IMR-90 (cell line): ENCODE data around the gene CLCF1. TPM values are rescaled to one million over a fixed set of nuclear protein-coding genes. Genes with fewer than 3 reads are reported as not detected.

Experiments used
- ATAC-seq: fragments of 200-7000 bp; cut with Tn5 transposase; 2 replicates; pipeline ENCODE4 v1.9.1; 2020; ENCODE audit warnings: low read depth, mild to moderate bottlenecking, moderate library complexity
- BruUV-seq: library from RNA; stranded (reverse); fragments of 400-500 nt; replicated peaks from 2 replicates; lab custom pipeline; 2021; lab: Mats Ljungman, UMichigan
- CTCF ChIA-PET: fragments of 300-600 bp; formaldehyde crosslinking; extraction: SDS; loops from one replicate; lab custom pipeline; 2021; ENCODE audit warnings: antibody characterized with exemption; lab: Yijun Ruan, JAX
- POLR2A ChIA-PET: fragments of 300-600 bp; sonication (Branson Sonifier 250); formaldehyde crosslinking; loops from one replicate; lab custom pipeline; 2022; ENCODE audit warnings: antibody characterized with exemption; ENCODE audit not compliant: unreplicated experiment; lab: Charles Lee
- DNase-seq: peaks from one replicate; pipeline ENCODE4 v3.0.0; 2013
- H2AFZ ChIP-seq: replicated peaks from 2 replicates; pipeline ENCODE3; 2013; ENCODE audit warnings: low read length, mild to moderate bottlenecking; ENCODE audit not compliant: poor library complexity
- H2AK5ac ChIP-seq: 2 replicates; pipeline ENCODE4 v1.6.1; 2013; ENCODE audit warnings: low read depth, low read length, inconsistent platforms
- H2AK9ac ChIP-seq: replicated peaks from 2 replicates; pipeline ENCODE3; 2013; ENCODE audit warnings: mild to moderate bottlenecking, low read depth, low read length, moderate library complexity; ENCODE audit not compliant: poor library complexity
- H2BK120ac ChIP-seq: 2 replicates; pipeline ENCODE4 v1.6.1; 2013; ENCODE audit warnings: low read depth, low read length, inconsistent platforms
- H2BK15ac ChIP-seq: 3 replicates; pipeline ENCODE4 v1.6.1; 2013; ENCODE audit warnings: low read depth, low read length, inconsistent platforms
- H2BK20ac ChIP-seq: 2 replicates; pipeline ENCODE4 v1.6.1; 2013; ENCODE audit warnings: low read depth, mild to moderate bottlenecking, inconsistent platforms, low read length, moderate library complexity
- H2BK5ac ChIP-seq: 2 replicates; pipeline ENCODE4 v1.6.1; 2013; ENCODE audit warnings: mild to moderate bottlenecking, low read depth, low read length, inconsistent platforms; ENCODE audit not compliant: poor library complexity, severe bottlenecking
- H3K14ac ChIP-seq: replicated peaks from 2 replicates; pipeline ENCODE4 v1.6.1; 2013; ENCODE audit warnings: low read depth, low read length, inconsistent platforms
- H3K18ac ChIP-seq: 2 replicates; pipeline ENCODE4 v1.6.1; 2013; ENCODE audit warnings: low read depth, low read length, control low read depth
- H3K23ac ChIP-seq: 2 replicates; pipeline ENCODE4 v1.6.1; 2013; ENCODE audit warnings: low read depth, low read length, inconsistent platforms
- H3K27ac ChIP-seq: 2 replicates; pipeline ENCODE4 v1.5.1; 2013; ENCODE audit warnings: mild to moderate bottlenecking, control low read depth, low read length; ENCODE audit not compliant: insufficient read depth
- H3K27me3 ChIP-seq: 2 replicates; pipeline ENCODE4 v1.6.1; 2013; ENCODE audit warnings: low read length; ENCODE audit not compliant: control insufficient read depth, insufficient read depth
- H3K36me3 ChIP-seq: 2 replicates; pipeline ENCODE4 v1.6.1; 2013; ENCODE audit warnings: low read length, mixed read lengths; ENCODE audit not compliant: control insufficient read depth, insufficient read depth
- H3K4ac ChIP-seq: 2 replicates; pipeline ENCODE4 v1.6.1; 2013; ENCODE audit warnings: low read depth, low read length, inconsistent platforms
- H3K4me1 ChIP-seq: 2 replicates; pipeline ENCODE4 v1.6.1; 2013; ENCODE audit warnings: low read length, mixed read lengths; ENCODE audit not compliant: control insufficient read depth, insufficient read depth
- H3K4me2 ChIP-seq: 2 replicates; pipeline ENCODE4 v1.6.1; 2013; ENCODE audit warnings: low read depth, mild to moderate bottlenecking, control low read depth, low read length, moderate library complexity
- H3K4me3 ChIP-seq: 2 replicates; pipeline ENCODE4 v1.5.1; 2013; ENCODE audit warnings: low read depth, mild to moderate bottlenecking, control low read depth, low read length, moderate library complexity; ENCODE audit not compliant: insufficient read depth
- H3K56ac ChIP-seq: 2 replicates; pipeline ENCODE4 v1.6.1; 2013; ENCODE audit warnings: low read length, inconsistent platforms; ENCODE audit not compliant: insufficient read depth; ENCODE audit errors: extremely low read depth
- H3K79me1 ChIP-seq, 2 experiments: 2 replicates each; pipeline ENCODE4 v1.6.1; 2013; ENCODE audit warnings: low read length in 2 of 2, inconsistent platforms in 1 of 2, low read depth in 1 of 2
- H3K9ac ChIP-seq: 2 replicates; pipeline ENCODE4 v1.6.1; 2013; ENCODE audit warnings: low read depth, low read length, control low read depth
- H3K9me1 ChIP-seq: 2 replicates; pipeline ENCODE4 v1.6.1; 2013; ENCODE audit warnings: low read length, inconsistent platforms; ENCODE audit not compliant: insufficient read depth
- H3K9me3 ChIP-seq: 2 replicates; pipeline ENCODE4 v1.6.1; 2013; ENCODE audit warnings: low read length; ENCODE audit not compliant: control insufficient read depth, insufficient read depth
- H4K20me1 ChIP-seq: 2 replicates; pipeline ENCODE4 v1.6.1; 2013; ENCODE audit warnings: low read length, inconsistent platforms; ENCODE audit not compliant: insufficient read depth
- H4K5ac ChIP-seq: 2 replicates; pipeline ENCODE4 v1.6.1; 2013; ENCODE audit warnings: mild to moderate bottlenecking, low read depth, low read length, control low read depth
- H4K8ac ChIP-seq, 2 experiments: 2 replicates each; pipeline ENCODE4 v1.6.1; 2013; ENCODE audit warnings: low read depth in 2 of 2, low read length in 2 of 2, control low read depth in 1 of 2, inconsistent platforms in 1 of 2
- H4K91ac ChIP-seq: 2 replicates; pipeline ENCODE4 v1.6.1; 2013; ENCODE audit warnings: low read depth, low read length, inconsistent platforms; ENCODE audit not compliant: insufficient read depth
- ELK1 ChIP-seq: fragments of 150-350 bp; IDR thresholded peaks from 2 replicates; pipeline ENCODE4 v1.6.1; 2016; ENCODE audit warnings: low read depth, mild to moderate bottlenecking, low read length, moderate library complexity, borderline replicate concordance
- NFE2L2 ChIP-seq: fragments of 150-350 bp; IDR thresholded peaks from 2 replicates; pipeline ENCODE4 v1.6.1; 2016; ENCODE audit warnings: low read depth, mild to moderate bottlenecking, low read length
- USF2 ChIP-seq: fragments of 150-350 bp; IDR thresholded peaks from 2 replicates; pipeline ENCODE4 v1.6.1; 2017; ENCODE audit warnings: mild to moderate bottlenecking, antibody characterized with exemption, low read length, low read depth
- WGBS, 2 experiments: methylation state at CpG; one replicate each; pipeline versions ENCODE4 v1.1.5 to v1.1.7; 2013; ENCODE audit warnings: missing lambda C conversion rate in 2 of 2; ENCODE audit not compliant: insufficient read length in 1 of 2; ENCODE audit errors: extremely low coverage in 2 of 2; 5-methylcytosine and 5-hydroxymethylcytosine counted together
- dilution Hi-C: fragments of 300-500 bp; cut with HindIII; formaldehyde crosslinking; loops from one replicate; pipeline ENCODE4 v1.14.3; 2018; ENCODE audit warnings: low sequenced_read_pairs; ENCODE audit not compliant: unreplicated experiment
- in situ Hi-C: fragments of 300-500 bp; cut with MboI; formaldehyde crosslinking; loops from 3 replicates; pipeline ENCODE4 v1.14.3; 2019; ENCODE audit warnings: low sequenced_read_pairs, inconsistent platforms, mixed read lengths
- intact Hi-C: fragments of 100-400 bp; cut with micrococcal nuclease; formaldehyde crosslinking; loops from 2 replicates; pipeline ENCODE4 v1.10.0; 2022
- polyA plus RNA-seq, 3 experiments: library from polyadenylated mRNA; depleted of rRNA; stranded (reverse); fragments of >200 nt; gene quantifications; 2 replicates each; pipeline ENCODE4 v1.2.3, GENCODE V29; 2012; ENCODE audit warnings: low replicate concordance in 1 of 3
- total RNA-seq: library from RNA; depleted of rRNA; stranded (reverse); fragments of >200 nt; gene quantifications from 2 replicates; pipeline ENCODE4 v1.2.3, GENCODE V29; 2012

CLCF1 gene
- total and polyA plus RNA-seq, 2 of the 4 experiments (the other 2 are of a cell fraction) = 5.6 to 27.8 TPM

- Histone ChIP-seq H3K79me1 (no peaks in the 10 kb centered on the region), H2BK15ac (no peak within 1 kb of the TSS), H3K27ac (no peak within 1 kb of the TSS), H2BK5ac (no peak within 1 kb of the TSS), H3K9me3 (no peaks in the 10 kb centered on the region), H2BK20ac (no peak within 1 kb of the TSS), H3K4ac (no peak within 1 kb of the TSS), H3K36me3 (no peaks in the 10 kb centered on the region), H4K8ac (no peak within 1 kb of the TSS), H2AFZ (peak within 1 kb of the TSS; percentile 72), H2BK120ac (no peak within 1 kb of the TSS), H3K9me1 (no peaks in the 10 kb centered on the region), H2AK5ac (no peak within 1 kb of the TSS), H3K4me2 (peak within 1 kb of the TSS; percentile 20; the same call in 1 of the 2 replicates), H4K20me1 (no peaks in the 10 kb centered on the region), H3K18ac (no peak within 1 kb of the TSS), H4K5ac (no peak within 1 kb of the TSS), H4K91ac (no peak within 1 kb of the TSS), H3K4me3 (no peak within 1 kb of the TSS), H3K23ac (no peak within 1 kb of the TSS), H3K27me3 (peaks cover 29% of the 10 kb centered on the region), H3K56ac (no peak within 1 kb of the TSS), H2AK9ac (peak within 1 kb of the TSS; percentile 61), H3K4me1 (peaks cover 5% of the 10 kb centered on the region; the same call in 1 of the 2 replicates), H3K9ac (no peak within 1 kb of the TSS), H3K14ac (no peak within 1 kb of the TSS)
- DNase-seq (no peak), ATAC-seq (peak; percentile 12; the same call in 1 of the 2 replicates)
- ChIA-PET CTCF (no interaction called here), POLR2A (no interaction called here)
- no TSS peak for BruUV-seq
- intact Hi-C loops = no loop called here
- dilution Hi-C loops = no loop called here
- in situ Hi-C loops = no loop called here
- TF ChIP-seq ELK1 (no peak), USF2 (no peak), NFE2L2 (no peak)
- WGBS, 2 experiments = 2% methylated on average over 11 of the region's 67 CpGs; no CpG with 5 or more reads in 1 of the 2 experiments
Observed at GRCh38 chr11:67415501-67416304, 42.3 kb upstream of the CLCF1 start, which contains the start of gene CARNS1. CARNS1 (plus strand) TSS chr11:67415678; CDS start chr11:67416200, 522 bp downstream.
